Body of pancreas (tissue), 4 donors: ENCODE measurements around the gene MAP2K4. TPM values are rescaled to one million over a fixed set of nuclear protein-coding genes. Genes with fewer than 3 reads are reported as not detected.

Experiments
- ATAC-seq: fragments of 150-250 bp; one replicate; pipeline ENCODE4 v1.9.1; 2016
- DNase-seq, 4 donors: peaks; one replicate each; pipeline ENCODE4 v3.0.0-alpha.2; 2019
- H3K27ac ChIP-seq, 4 donors: fragments of 200-600 bp; sonication (generic); 1 replicate in 3 of 4; 2 replicates in 1 of 4; pipeline versions ENCODE4 v1.5.1 to v1.6.1; 2016 to 2019; ENCODE audit warnings: mild to moderate bottlenecking in 1 of 4, mixed read lengths in 1 of 4, moderate library complexity in 1 of 4
- H3K27me3 ChIP-seq, 2 donors: fragments of 200-600 bp; sonication (generic); one replicate each; pipeline ENCODE4 v1.6.0; 2016; ENCODE audit warnings: mild to moderate bottlenecking in 1 of 2
- H3K36me3 ChIP-seq, 2 donors: fragments of 200-600 bp; sonication (generic); replicated peaks in 1 of 2; 2 replicates each; pipeline ENCODE4 v1.5.1; 2016; ENCODE audit warnings: low read depth in 2 of 2; ENCODE audit not compliant: insufficient read depth in 1 of 2
- H3K4me1 ChIP-seq: fragments of 200-600 bp; sonication (generic); one replicate; pipeline ENCODE4 v1.6.0; 2016
- H3K4me3 ChIP-seq, 2 donors: fragments of 200-600 bp; sonication (generic); 1 replicate in 1 of 2; 2 replicates in 1 of 2; pipeline ENCODE4 v1.5.1; 2016 to 2019
- H3K9me3 ChIP-seq, 3 donors: fragments of 200-600 bp; sonication (generic); 1 replicate in 2 of 3; 2 replicates in 1 of 3; pipeline ENCODE4 v1.5.1; 2016
- POLR2A ChIP-seq, 3 donors: fragments of 450-650 bp; IDR thresholded peaks; one replicate each; pipeline ENCODE4 v1.6.1; 2016; ENCODE audit warnings: antibody characterized with exemption in 3 of 3, mild to moderate bottlenecking in 2 of 3
- WGBS, 2 donors: methylation state at CpG; one replicate each; pipeline ENCODE4 v1.1.5; 2017; 5-methylcytosine and 5-hydroxymethylcytosine counted together
- intact Hi-C: fragments of 100-400 bp; cut with DNase I; formaldehyde crosslinking; loops from one replicate; pipeline ENCODE4 v1.15.1; 2023
- total RNA-seq, 2 donors: library from RNA; depleted of rRNA; stranded (reverse); fragments of >200 nt; gene quantifications; one replicate each; pipeline ENCODE4 v1.1.0, GENCODE V29; 2016
- TF ChIP-seq, protein P1 (sequence below), 7 experiments: fragments of 450-650 bp in 4 of 7; fragments of 200-600 bp in 3 of 7; sonication (generic) in 3 of 7; IDR thresholded peaks; one replicate each; pipeline ENCODE4 v1.5.1; 2016 to 2019; ENCODE audit warnings: antibody characterized with exemption in 7 of 7

Gene MAP2K4
- total RNA-seq, 2 donors from 2014 or later: 12.5 to 15.2 TPM

DNA sequence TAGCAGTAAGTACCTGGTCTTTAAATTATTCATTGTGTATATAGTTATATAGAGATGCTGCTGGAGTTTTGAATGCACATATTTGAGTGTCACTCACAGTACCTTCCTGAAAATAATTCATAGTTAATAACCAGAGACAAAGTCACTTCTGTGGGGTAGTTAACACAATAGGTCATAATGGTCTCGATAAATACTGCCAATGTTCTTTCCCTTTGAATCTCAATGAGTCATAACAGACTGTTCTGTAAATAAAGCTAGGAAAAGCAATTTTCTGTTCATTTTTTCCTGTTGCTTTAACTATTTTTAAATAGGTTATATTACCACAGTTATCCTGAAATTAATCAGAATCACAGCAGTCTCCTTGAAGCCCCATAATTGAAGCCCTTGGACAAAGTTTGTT lies 87.2 kb downstream of the MAP2K4 start:
- WGBS, 2 donors: 46 to 55% methylated on average over 1 of the region's 1 CpG
- Histone ChIP-seq H3K27me3 (no peaks in the 10 kb centered on the region), H3K9me3 (no peaks in the 10 kb centered on the region), H3K4me3 (no peak overlapping the region), H3K4me1 (peaks cover 6% of the 10 kb centered on the region), H3K36me3 (no peaks in the 10 kb centered on the region), H3K27ac (no peak overlapping the region)
- no peak for TF ChIP-seq POLR2A (IDR thresholded peaks at IDR 0.05)
- TF ChIP-seq, protein P1, sequence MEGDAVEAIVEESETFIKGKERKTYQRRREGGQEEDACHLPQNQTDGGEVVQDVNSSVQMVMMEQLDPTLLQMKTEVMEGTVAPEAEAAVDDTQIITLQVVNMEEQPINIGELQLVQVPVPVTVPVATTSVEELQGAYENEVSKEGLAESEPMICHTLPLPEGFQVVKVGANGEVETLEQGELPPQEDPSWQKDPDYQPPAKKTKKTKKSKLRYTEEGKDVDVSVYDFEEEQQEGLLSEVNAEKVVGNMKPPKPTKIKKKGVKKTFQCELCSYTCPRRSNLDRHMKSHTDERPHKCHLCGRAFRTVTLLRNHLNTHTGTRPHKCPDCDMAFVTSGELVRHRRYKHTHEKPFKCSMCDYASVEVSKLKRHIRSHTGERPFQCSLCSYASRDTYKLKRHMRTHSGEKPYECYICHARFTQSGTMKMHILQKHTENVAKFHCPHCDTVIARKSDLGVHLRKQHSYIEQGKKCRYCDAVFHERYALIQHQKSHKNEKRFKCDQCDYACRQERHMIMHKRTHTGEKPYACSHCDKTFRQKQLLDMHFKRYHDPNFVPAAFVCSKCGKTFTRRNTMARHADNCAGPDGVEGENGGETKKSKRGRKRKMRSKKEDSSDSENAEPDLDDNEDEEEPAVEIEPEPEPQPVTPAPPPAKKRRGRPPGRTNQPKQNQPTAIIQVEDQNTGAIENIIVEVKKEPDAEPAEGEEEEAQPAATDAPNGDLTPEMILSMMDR (IDR thresholded peaks at IDR 0.05): no peak
- ATAC-seq (no peak), DNase-seq (no peak)
- intact Hi-C loops: no loop called here

DNA sequence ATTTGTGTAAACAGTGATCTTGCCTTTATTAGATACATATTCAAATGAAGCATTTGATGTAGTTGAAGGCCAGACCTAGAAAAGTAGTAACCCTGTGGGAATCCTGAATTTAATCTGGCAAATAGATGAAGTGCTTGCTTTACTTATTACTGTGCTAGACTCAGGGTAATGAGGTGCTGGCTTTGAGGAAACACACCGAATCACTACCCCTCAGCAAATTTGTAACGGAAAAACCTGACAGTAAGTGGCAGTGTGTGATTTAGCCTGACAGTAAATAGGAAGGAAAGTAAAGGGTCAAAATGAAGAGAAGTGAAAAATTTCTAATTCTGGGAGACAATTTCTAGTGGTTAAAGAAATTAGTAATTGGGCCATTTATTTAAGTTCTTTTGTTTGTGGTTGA lies 90.2 kb downstream of the MAP2K4 start:
- intact Hi-C loops: no loop called here
- Histone ChIP-seq H3K4me1 (no peaks in the 10 kb centered on the region), H3K27ac (no peak overlapping the region), H3K27me3 (no peaks in the 10 kb centered on the region), H3K4me3 (no peak overlapping the region), H3K36me3 (peaks cover 0 to 2% of the 10 kb centered on the region in 2 donors), H3K9me3 (no peaks in the 10 kb centered on the region)
- ATAC-seq (no peak), DNase-seq (no peak)
- TF ChIP-seq POLR2A (IDR thresholded peaks at IDR 0.05): no peak
- TF ChIP-seq, protein P1 (IDR thresholded peaks at IDR 0.05): no peak
- 97 to 100% methylated on average over 2 of the region's 2 CpGs for WGBS, 2 donors

DNA sequence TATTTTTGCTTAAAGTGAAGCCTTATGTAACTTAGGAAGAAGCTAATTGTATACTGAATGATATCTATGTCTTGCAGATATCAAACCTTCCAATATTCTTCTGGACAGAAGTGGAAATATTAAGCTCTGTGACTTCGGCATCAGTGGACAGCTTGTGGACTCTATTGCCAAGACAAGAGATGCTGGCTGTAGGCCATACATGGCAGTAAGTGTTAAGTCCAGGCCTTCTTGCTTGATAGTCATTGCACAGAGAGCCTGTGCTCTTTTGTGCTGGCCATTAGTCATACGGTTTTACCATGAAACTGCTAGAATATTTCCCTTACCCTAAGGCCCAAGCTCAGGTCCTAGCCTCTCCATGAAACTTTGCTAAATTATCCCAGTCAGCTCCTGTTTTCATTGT lies 92.5 kb downstream of the MAP2K4 start:
- no peak overlapping the region for H3K4me3 ChIP-seq
- no peaks in the 10 kb centered on the region for H3K4me1 ChIP-seq
- H3K9me3 ChIP-seq: no peaks in the 10 kb centered on the region

DNA sequence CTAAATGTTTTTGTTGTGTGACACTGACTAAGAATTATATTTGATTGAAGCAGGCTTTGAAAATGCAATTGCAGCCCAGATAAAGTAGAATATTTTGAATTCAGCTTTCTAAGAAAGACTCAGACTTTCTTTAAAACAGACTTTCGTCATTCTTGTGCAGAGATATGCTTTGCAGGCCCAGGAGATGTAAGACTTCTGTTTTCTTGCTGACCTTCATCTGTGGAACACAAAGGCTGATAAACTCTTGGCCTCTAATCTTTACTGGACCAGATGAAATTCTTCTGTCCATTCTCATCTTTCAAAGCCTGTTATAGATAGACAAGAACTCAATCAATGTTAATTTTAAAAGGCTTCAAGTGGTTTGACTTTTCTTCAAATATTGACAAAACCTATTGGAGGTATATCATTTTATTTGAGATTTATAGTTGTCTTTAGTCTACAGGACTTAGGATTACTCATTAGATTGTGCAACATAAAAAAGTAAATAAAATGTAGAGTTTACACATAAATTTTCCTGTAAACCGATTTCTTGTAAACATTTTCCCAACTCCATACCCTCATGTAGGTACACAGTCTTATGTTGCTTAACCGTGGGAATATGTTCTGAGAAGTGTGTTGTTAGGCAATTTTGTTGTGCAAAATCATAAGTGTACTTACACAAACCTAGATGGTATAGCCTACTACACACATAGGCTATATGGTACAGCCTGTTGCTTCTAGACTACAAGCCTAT lies 94.2 kb downstream of the MAP2K4 start:
- WGBS, 2 donors: 64 to 68% methylated on average over 3 of the region's 3 CpGs

More for the DNA sequence above, 92.5 kb downstream of the MAP2K4 start:
- ATAC-seq (no peak), DNase-seq (no peak)
- WGBS, 2 donors: 81 to 86% methylated on average over 2 of the region's 2 CpGs
- TF ChIP-seq, protein P1 (IDR thresholded peaks at IDR 0.05): no peak
- TF ChIP-seq POLR2A (IDR thresholded peaks at IDR 0.05): no peak
- H3K36me3 ChIP-seq: peaks cover 0 to 2% of the 10 kb centered on the region in 2 donors
- intact Hi-C loops: no loop called here
- H3K27me3 ChIP-seq: no peaks in the 10 kb centered on the region
- H3K27ac ChIP-seq: no peak overlapping the region

More for the DNA sequence above, 94.2 kb downstream of the MAP2K4 start:
- no peak overlapping the region for H3K4me3 ChIP-seq
- H3K27ac ChIP-seq: no peak overlapping the region
- ATAC-seq: no peak
- no peaks in the 10 kb centered on the region for H3K27me3 ChIP-seq
- H3K36me3 ChIP-seq: peaks cover 0 to 2% of the 10 kb centered on the region in 2 donors
- intact Hi-C loops: no loop called here
- no peaks in the 10 kb centered on the region for H3K4me1 ChIP-seq
- no peak for DNase-seq
- TF ChIP-seq POLR2A (IDR thresholded peaks at IDR 0.05): no peak
- TF ChIP-seq, protein P1 (IDR thresholded peaks at IDR 0.05): no peak
- no peaks in the 10 kb centered on the region for H3K9me3 ChIP-seq
